NCI-H1092 (cell line): ENCODE measurements around the gene MUL1.
A peak's percentile ranks its signal among the peaks of the same experiment; 100 is the strongest.

Source experiments
- DNase-seq: peaks from one replicate; lab custom pipeline; 2025; lab: John Stamatoyannopoulos, UW

Gene MUL1

DNA sequence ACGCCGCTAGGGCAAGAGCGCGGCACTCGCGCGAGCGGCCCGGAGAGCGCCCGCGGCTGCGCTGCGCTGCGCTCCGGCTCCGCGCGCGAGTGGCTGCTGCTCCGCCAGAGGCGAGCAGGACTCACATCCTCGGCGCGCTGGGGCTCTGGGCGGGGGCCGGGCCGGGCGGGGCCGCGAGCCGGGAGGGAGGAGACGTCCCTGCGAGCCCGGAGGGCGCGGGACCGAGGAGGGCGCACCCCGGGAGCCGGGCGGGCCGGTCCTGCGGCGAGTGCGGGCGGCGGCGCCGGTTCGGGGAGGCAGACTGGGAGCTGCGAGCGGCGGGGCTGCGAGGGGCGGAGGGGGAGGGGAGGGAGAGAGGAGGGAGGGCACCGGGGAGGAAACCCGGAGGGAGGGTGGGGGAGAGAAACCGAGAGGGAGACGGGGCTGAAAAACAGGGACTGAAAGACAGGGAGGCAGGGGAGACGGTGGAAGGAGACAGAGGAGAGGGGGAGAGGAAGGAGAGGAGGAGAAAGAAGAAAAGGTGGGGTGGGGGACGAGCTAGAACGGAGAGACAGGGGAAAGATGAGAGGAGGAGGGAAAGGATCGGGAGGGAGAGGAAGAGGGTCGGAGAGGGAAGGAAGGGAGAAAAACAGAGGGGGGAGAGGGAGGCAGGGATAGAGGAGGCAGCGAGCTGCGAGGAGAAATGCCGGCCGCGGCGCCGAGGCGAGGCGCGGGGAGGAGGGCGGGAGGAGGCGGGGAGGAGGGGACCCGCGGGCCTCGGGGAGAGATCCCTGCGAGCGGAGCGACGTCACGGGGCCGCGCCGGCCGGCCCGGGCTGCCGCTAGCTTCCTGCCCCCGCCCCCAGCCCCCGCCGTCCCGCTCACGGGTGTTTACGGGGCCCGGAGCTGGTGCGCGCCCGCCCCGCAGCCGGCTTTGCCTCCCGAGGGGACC, 22.2 kb downstream of the MUL1 start, which contains the start of gene CAMK2N1:
TSS of gene CAMK2N1 (minus strand) at position 684 of the 930 bp plus-strand sequence. CDS start 831 bp downstream, outside the sequence.
- peak; percentile 28 for DNase-seq

DNA sequence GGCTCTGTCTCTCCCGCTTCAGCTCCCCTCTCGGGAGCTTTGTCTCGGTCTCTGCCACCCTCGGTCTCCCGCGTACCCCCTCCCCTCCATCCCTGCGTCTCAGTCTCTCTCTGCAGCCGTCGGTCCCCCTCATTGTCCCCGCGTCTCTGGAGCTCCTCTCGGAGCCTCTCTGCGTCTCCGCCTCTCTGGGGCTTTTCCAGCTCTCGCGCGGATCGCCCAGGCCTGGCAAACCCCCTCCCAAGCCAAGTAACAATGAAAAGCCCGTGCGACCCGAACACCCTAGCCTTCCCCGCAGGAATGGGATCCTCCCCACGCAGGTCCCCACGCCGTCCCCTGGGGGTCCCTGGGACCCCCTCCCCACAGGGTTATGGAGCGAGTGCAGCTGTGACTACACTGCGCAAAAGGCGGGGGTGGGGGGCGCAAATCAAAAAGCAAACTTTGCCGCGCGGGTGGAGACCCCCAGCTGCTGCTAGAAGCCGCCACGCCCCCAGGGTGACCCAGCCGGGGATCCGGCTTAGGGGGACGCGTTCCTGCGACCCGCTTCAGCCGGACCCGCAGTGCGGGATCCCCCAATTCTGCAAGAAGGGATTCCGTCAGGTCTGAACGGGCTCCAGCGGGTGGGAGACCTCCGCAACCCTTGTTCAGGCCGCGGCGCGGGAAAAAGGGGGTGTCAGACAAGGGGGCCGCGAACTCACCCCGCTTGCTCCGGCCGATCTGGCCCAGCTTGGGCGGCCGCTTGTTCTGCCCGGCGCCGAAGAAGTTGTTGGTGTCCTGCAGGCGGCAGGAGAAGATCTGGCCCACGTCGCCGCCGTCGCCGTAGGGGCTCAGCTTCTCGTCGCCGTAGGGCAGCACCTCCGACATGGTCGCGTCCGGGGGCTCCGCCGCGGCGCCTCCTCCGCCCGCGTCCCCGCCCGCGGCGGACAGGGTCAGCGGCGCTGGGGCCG, 23.2 kb downstream of the MUL1 start:
- no peak for DNase-seq

DNA sequence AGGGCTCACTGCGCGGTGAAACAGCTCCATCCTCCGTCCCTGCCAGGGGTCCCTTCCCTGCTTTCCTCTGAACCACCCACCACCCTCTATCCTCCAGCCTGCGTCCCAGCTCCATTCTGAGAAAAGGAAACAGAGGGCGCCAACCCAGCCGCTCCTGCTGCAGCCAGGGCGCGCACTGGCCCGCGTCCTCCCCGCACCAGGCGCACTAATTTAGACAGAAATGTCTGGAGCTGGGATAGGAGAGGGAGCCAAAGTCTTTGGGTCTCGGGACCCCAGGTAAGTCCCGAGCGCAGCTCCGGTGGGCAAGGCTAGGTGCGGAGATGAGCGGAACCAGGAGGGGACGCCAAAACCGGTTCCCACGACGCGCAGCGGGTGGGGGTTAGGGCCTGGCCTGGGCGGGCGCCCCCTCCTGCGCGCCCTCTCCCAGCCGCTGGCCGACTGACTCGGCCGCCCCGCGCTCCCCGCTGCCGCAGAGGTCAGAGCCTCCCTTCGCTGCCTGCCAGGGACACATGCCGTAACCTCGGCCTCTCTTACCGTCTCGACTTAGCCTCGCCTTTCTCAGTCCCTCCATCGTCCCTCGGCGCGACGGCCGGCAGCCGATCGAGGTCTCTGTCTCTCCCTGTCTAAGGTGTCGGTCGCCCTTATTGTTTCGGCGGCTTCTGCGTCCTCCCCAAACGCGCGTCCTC, 24.0 kb downstream of the MUL1 start:
- peak; percentile 34 for DNase-seq

DNA sequence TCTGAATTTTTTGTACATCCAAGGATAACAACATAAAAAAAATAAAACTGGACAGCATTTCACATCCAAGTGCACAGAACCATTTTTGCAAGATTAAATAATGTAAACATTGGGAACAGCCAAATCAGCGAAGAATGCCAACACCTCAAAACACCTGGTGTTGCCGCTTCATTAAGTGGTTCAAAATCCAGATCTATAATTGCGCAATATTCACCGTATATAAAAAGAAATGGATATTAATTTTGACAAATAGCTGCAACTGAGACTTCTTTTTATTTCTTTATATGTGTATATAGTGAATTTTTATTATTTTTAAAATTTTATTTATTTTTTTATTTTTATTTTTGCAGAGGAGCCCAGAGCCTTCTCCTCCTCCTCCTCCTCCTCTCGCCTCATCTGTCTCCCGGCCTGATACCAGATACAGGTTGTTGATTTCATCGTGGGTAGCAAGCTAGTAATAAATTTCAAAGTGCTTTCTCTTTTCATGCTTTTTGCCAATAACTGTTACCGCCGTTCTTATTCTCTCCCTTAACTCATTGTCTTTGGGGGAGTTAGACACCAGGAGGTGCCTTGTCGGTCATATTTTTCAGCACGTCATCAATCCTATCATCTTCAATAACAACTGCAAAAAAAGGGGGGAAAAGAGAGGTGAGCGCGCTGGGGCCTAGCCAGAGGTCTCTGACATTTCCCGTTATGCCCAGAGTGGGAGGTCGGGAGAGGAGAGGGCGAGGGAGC, 24.7 kb downstream of the MUL1 start:
- no peak for DNase-seq

DNA sequence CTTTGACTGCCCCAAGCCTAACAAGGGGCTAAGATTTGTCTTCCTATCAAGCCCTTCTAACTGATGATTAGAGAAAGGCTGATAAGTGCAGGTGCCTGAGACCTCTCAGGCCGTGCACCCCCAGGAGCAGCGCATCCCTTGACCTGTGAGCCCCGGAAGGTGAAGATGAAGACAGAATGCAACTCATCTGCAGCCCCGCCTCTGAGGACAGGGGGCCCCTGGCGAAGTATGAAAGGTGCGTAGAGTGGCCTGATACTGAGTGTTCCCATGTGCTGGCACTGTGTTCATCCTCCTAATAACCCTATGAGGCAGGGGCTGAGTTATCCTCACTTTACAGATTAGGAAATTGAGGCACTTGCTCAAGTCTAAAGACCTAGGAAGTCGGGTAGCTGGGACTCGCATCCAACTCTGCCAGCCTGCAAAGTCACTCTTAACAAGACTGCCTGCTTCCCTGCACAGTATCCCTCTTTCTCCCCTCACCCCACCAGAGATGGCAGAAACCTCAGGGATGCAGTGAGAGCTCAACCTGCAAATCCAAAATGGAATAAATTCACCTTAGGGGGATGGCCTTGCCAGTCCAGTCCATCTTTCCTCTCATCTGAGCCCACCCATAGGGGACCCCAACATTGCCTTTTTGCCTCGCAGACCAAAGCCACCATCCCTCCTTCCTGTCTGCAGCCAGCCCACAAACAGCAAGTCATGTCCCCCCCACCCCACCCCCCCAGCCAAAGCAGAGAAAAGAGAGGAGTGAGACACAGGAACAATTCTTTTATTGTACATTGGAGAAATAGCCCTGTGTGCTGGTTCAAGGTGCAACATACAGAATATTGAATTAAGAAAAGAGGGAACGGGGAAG, 26.1 kb downstream of the MUL1 start:
- no peak for DNase-seq

DNA sequence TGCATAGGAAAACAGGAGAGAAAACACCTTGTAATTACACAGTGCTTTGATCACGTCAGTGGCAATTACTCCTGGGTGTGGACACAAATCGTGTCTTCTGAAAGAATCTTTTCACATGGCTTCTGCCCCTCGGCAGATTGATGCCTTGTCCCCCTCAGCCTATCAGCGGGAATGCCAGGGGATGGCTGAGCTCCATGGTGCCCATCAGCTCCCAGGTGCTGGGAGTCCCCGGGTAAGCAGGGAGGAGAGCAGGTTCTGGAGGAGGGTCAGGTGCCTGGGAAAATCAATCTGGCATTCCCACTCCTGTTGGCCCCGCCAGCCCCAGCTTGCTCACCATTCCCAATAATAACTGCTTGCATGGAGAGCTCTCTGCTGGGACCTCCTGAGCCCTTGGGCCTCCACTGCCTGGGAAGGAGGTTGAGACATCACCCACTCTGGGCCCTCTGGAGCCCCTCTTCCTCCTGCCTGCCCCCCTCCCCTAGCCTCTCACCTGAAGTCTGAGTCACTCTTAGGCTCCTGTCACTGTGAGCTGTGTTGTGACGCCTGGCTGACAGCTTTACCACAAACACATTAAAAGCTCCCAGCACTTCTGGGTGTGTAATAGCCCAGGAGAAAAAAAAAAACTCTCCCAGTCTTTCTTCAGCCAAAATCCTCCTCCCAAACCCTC, 26.9 kb downstream of the MUL1 start:
- DNase-seq, result no peak

DNA sequence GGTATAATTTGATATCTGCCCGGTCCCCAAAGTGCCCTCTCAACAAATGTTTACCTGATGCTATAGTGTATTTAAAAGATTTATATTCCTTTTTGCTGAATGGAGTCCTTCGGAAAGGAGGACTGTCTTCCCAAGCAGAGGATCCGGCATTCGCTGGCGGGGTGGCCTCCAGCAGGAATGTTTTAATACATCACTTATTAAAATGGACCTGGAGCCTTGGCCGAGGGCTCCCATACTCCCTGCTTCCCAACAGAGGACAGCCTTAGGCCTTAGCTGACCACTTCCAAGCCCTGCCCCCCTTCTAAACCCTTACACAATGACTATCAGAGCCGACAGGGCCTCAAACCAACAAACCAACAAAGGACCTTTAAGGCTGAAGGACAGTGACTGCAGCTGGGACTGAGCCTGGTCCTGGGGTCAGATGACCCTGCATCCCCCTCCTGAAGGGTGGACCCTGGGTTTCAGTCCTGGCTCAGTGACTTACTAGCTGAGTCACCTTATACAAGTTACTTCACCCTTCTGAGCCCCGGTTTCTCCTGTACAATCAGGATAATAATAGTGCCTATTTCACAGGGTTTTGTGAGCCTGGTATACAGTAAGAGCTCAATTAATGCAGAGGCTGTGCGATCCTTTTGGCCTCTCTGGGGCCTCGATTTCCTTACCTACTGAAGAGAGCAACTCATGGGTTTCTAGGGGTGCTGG, 27.6 kb downstream of the MUL1 start:
- DNase-seq, result no peak

DNA sequence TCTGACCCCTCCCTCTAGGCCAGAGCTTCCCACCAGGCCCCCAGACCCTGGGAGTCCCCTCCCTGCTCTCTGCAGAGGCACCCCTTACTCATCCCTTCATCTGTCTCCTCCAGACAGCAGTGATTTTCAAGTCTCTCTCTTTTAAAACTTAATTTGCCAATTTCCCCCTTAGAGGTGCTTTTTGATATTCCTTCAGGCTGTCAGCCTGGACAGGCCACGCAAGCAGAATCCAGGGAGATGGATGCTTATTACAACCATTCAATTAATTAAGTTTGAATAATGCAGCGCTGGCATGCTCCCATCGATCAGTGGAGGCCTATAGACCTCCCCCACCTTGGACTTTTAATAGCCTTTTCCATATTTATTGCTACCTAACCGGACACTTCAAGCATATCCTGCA, 28.1 kb downstream of the MUL1 start:
- DNase-seq, result no peak

DNA sequence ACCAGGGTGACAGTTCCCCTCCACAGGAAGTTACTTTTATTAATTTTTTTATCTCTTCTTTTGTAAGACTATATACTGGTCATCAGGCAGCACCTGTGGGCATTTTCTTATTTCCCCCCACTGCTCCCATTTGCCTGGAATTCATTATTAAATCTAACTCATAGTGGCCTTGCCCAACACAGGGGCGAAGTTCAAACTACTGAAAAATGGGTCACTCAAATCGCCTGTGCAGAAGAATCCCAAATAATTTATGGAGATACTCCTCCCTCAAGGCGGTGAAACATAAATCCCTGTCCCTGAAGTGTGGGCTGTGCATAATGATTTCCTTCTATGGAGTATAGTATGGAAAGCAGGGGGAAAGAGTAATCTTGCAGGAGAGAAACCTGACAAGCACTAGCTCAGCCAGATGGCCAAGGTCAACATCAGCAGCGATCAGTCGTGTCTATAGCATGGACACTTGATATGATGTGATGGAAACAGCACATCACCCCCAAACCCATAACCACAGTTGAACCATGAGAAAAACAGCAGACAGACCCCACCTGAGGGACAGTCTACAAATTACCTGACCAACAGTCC, 29.8 kb downstream of the MUL1 start:
- DNase-seq, result no peak

DNA sequence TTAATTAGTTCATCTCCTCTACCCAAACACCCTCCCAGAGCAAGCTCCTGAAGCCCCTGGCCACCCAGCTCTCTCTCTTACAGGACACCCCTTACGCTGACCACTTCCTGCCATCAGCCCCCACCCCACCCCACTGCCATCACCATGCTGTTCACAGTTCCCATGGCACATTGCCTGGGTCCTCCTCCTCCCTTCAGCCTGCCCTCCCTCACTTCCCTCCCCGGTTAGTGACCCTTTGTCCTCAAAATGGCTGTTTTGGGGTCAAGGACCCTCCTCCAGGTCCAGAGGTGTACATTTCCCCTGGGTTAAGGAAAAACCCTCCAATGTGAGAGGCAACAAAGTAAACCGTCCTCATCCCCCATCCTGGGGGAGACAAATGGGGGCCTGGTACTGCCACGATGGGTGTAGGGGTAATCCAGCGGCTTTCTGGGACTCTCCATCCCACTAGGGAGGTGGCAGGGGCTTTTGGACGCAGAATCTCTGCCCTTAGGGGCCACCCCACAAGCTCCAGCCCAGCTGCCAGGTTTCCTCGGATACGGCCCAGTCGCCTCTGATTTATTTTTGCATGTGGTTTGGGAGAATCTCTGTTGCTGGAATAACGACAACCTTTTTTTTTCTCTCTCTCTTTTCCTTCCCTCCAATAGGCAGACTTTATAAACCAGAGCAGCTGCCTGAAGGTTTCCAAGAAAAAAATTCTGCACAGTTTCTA, 30.4 kb downstream of the MUL1 start:
- no peak for DNase-seq

DNA sequence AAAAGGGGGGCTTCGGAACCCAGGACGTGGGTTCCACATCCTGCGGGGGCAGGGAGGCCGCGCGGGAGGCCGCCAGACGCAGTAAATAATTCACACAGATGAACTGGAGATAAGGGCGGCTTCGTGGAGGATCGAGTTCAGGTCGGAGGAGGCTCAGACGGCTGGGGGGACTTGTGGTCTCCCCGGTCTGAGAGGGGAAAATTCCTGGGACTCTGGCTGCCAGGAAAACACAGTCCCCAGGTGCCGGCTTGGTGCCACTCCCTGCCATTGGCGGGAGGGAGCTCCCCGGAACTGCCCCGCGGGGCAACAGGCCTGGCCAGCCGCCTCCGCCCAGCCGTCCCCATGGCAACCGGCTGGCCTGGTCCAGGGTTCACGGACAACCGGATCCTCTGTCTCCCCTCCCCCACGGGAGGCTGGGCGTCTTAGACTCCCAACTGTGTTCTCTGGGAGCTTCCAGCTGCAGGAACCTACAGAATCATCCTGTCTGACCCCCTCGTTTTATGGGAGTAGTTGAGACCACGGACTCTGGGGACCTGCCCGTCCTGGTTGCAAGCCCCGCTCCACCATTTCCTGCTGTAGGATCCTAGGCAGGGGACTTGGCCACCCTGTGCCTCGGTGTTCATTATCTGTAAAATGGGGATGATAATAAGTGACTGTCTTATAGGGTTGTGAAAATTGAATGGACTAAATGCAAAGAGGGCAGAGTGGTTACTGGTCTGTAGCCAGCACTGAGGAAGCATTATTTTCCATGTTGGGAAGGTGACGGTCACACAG, 31.5 kb downstream of the MUL1 start:
- no peak for DNase-seq

DNA sequence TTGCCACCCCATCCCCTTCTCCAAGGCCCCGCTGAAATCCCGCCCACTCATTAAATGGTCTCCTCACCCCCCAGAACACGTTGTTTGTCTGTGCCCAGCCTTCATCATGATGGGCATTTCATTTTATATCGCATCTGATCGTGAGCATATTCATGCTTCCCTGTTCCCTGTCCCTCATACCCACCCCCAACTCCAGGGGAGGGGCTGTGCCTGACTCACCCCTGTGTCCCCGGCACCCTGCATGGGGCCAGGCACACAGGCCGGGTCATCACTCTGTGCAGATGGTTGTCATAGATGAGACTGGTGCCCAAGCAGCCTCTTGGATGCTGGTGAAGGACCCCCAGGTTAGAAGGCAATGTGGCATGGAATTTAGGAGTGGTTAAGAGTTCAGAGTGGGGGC, 33.0 kb downstream of the MUL1 start:
- no peak for DNase-seq

DNA sequence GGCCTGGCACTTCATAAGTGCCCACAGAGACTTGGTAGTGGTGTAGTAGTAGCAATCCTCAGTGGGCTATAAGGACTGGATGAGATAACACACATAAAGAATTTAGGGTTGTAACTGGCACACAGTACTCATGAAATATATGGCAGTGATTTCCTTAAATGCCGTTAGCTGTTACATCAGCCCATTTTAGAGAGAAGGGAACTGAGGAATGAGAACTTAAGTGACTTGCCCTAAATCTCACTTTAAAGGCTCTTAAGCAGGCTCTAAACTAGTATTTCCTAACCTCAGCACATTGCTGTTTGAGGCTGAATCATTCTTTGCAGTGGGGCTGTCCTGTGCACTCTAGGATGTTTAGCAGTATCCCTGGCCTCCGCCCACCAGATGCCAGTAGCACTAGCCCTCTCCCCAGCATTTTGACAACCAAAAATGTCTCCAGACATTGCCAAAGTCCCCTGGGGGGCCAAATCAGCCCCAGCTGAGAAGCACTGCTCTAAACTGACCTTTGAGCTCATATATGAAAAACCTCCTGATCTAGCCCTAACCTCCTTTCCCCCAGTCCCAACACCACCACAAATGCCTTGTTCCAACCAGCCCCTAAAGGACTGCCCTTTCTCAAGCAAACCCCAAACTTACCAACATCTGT, 33.5 kb downstream of the MUL1 start:
- no peak for DNase-seq

DNA sequence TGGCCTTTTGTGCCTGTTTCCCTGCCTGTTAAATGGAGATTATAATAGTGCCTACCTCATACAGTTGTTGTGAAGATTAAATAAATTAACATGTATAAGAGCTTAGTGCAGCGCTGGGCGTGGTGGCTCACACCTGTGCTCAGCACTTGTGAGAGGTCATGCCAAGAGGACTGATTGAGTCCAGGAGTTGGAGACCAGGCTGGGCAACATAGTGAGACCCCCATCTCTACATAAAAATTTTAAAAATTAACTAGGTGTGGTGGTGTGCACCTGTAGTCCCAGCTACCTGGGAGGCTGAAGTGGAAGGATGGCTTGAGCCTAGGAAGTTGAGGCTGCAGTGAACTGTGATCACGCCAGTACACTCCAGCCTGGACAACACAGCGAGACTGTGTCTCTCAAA, 34.1 kb downstream of the MUL1 start:
- DNase-seq, result no peak

DNA sequence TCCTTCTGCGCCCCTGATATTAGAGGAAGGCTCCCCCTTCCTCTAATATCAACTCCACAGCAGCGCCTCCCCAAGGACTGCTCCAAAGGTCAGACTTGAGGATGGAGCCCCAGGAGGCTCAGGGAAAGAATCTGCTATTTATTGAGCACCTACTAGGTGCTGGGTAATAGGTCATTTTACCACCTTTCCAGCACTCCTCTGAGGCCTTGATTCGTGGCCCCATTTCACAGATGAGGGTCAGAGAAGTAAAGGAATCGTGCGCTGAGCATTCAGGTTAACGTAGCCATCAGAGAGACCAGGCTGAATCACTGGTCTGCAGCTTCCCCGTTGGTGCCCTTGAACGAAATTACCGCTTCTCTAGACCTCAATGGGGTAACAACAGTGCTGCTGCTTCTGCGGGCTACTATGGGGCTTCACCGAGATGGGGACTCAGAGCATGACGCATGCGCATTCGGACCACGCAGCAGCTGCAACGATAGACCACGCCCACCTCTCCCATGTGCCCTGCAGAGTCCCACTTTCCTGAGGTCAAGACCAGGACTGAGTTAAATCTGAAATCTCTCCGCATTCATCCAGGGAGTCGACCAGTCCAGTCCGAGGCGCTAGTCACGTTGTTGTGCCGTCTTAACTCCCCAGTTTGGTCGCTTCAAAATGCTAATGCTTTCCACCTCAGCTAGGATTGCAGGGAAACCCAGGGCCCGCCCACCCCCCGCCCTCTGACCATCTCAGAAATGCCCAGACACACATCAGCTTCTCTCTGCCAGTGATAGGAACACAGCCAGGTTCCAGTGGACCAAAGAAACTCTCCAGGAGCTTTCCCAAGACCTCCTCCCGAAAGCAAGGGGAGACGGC, 34.9 kb downstream of the MUL1 start:
- no peak for DNase-seq

DNA sequence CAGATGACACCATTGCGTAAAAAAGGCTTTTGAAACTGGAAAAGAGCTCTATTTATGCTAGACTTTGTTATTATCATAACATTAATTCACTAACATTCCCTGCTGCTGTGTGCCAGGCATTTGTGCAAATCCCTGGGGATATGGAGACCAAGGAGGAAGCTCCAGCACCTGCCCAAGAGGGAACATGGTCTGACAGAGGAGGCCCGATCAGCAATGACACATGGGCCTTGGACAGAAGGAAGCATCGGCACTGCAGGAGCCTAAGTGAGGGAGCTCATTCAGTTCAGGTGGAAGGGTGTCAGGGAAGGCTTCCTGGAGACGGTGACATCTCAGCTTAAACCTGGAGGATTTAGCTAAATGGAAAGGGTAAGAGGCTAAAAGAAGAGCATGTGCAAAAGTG, 35.8 kb downstream of the MUL1 start:
- DNase-seq, result no peak
